HEK293 (cell line): ENCODE measurements around the gene CFH.

ENCODE experiments used
- CTCF ChIP-seq: fragments of 450-650 bp; formaldehyde crosslinking; IDR thresholded peaks from 2 replicates; pipeline ENCODE4 v1.5.1; 2016; ENCODE audit warnings: missing biosample characterization, missing genetic modification characterization
- OVOL3 ChIP-seq: fragments of 450-650 bp; formaldehyde crosslinking; IDR thresholded peaks from 2 replicates; pipeline ENCODE4 v1.5.1; 2016; ENCODE audit warnings: missing biosample characterization, missing genetic modification characterization
- ZBTB7A ChIP-seq: fragments of 450-650 bp; formaldehyde crosslinking; IDR thresholded peaks from 2 replicates; pipeline ENCODE4 v1.5.1; 2016; ENCODE audit warnings: low read depth, missing biosample characterization, missing genetic modification characterization
- ZEB2 ChIP-seq: fragments of 450-650 bp; formaldehyde crosslinking; IDR thresholded peaks from 2 replicates; pipeline ENCODE4 v1.5.1; 2016; ENCODE audit warnings: missing biosample characterization, missing genetic modification characterization
- ZFP3 ChIP-seq: fragments of 450-650 bp; formaldehyde crosslinking; IDR thresholded peaks from 2 replicates; pipeline ENCODE4 v1.5.1; 2016; ENCODE audit warnings: low read depth, missing biosample characterization, missing genetic modification characterization
- ZNF398 ChIP-seq: fragments of 450-650 bp; formaldehyde crosslinking; IDR thresholded peaks from 2 replicates; pipeline ENCODE4 v1.5.1; 2017; ENCODE audit warnings: missing biosample characterization, missing genetic modification characterization
- ZNF600 ChIP-seq: fragments of 450-650 bp; formaldehyde crosslinking; IDR thresholded peaks from 2 replicates; pipeline ENCODE4 v1.5.1; 2016; ENCODE audit warnings: missing biosample characterization, missing genetic modification characterization
- ZNF621 ChIP-seq: fragments of 450-650 bp; formaldehyde crosslinking; IDR thresholded peaks from 2 replicates; pipeline ENCODE4 v1.5.1; 2017; ENCODE audit warnings: missing biosample characterization, missing genetic modification characterization

- TF ChIP-seq ZFP3 (tag by site-specific recombination) (no peak), CTCF (tag by site-specific recombination) (no peak), ZNF398 (tag by site-specific recombination) (no peak), ZBTB7A (tag by site-specific recombination) (no peak), ZEB2 (no peak), ZNF600 (tag by site-specific recombination) (no peak), ZNF621 (tag by site-specific recombination) (no peak), OVOL3 (tag by site-specific recombination) (no peak)
Measured at GRCh38 chr1:196661345-196661744, 9.5 kb downstream of the CFH start.
